ENCODE data around the gene TEX2. TPM values are rescaled to one million over a fixed set of nuclear protein-coding genes. Genes with fewer than 3 reads are reported as not detected.

The TEX2 gene
- total and polyA plus RNA-seq, 5 donors from 2014 or later = 6.0 to 9.3 (median 6.1) TPM

DNA sequence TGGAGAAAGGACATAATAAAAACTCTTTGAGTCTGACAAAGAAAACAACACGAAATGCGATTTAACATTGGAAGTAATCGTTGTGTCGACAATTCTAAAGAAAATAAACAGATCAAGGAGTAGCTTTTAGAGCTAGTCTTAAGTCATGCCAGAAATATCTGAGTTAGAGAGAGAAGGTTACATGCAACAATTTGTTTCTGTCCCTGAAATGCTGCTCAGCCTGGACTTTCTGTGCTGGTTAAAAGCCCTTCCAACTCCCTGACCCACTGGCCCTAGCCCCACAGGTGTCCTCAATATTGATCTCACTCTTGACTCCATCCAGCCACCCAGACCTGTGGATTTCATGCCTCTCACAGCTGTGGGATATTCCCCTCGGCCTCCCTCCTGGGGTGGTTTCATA, 33.2 kb upstream of the TEX2 start:
- ATAC-seq (ENCODE audit: low read depth in 2 of 2) (no peak), DNase-seq (no peak)
- no peaks in the 10 kb centered on the region for H3K4me1 Mint-ChIP-seq
- no peak overlapping the region for H3K27ac ChIP-seq (ENCODE audit: insufficient read depth, low read length, poor library complexity, severe bottlenecking)
- no peaks in the 10 kb centered on the region for H3K4me1 ChIP-seq (ENCODE audit: control insufficient read depth, insufficient read depth, low read length, poor library complexity, severe bottlenecking)
- H3K9me3 Mint-ChIP-seq = peaks cover 0 to 8% (median 3%) of the 10 kb centered on the region in 7 donors
- H3K27ac Mint-ChIP-seq = peak overlapping the region in 1 of 3 donors; percentile 64
- no peaks in the 10 kb centered on the region for H3K27me3 ChIP-seq (ENCODE audit: control insufficient read depth, insufficient read depth, low read length)
- H3K4me3 ChIP-seq (ENCODE audit: low read depth, low read length) = no peak overlapping the region
- peaks cover 35% of the 10 kb centered on the region for H3K27me3 Mint-ChIP-seq
- H3K9me3 ChIP-seq (ENCODE audit: control insufficient read depth in 2 of 2, low read length in 2 of 2) = peaks cover 5 to 6% of the 10 kb centered on the region in 2 experiments
- no peaks in the 10 kb centered on the region for H3K36me3 ChIP-seq (ENCODE audit: control insufficient read depth, insufficient read depth, low read length)
- no peaks in the 10 kb centered on the region for H3K36me3 Mint-ChIP-seq
- no peak overlapping the region for H3K4me3 Mint-ChIP-seq

DNA sequence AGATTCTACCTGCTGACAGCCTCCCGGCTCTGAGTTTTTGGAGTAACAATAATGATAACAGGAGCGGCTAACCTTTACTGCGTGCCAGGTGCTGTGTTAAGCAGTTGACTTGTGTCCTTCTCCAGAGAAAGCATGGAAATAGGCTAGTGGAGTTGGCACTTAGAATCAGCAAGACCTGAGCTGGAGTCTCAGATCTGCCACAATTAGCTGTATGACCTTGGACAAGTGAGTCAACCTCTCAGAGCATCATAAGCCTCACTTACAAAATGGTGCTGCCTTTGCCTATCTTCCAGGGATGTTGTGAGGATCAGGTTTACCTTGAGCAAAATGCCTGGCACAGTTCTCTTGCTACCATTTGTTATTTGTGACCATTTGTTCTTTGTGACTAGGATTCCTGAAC, 32.1 kb upstream of the TEX2 start:
- Mint-ChIP-seq H3K27ac (no peak overlapping the region), H3K4me3 (no peak overlapping the region), H3K4me1 (no peaks in the 10 kb centered on the region), H3K27me3 (peaks cover 31% of the 10 kb centered on the region), H3K9me3 (peaks cover 0 to 10% (median 4%) of the 10 kb centered on the region in 7 donors), H3K36me3 (no peaks in the 10 kb centered on the region)
- H3K4me1 ChIP-seq (ENCODE audit: control insufficient read depth, insufficient read depth, low read length, poor library complexity, severe bottlenecking) = no peaks in the 10 kb centered on the region
- no peak for DNase-seq
- H3K9me3 ChIP-seq (ENCODE audit: control insufficient read depth in 2 of 2, low read length in 2 of 2) = peaks cover 9 to 10% of the 10 kb centered on the region in 2 experiments
- no peaks in the 10 kb centered on the region for H3K27me3 ChIP-seq (ENCODE audit: control insufficient read depth, insufficient read depth, low read length)
- ATAC-seq (ENCODE audit: low read depth in 2 of 2) = no peak
- no peaks in the 10 kb centered on the region for H3K36me3 ChIP-seq (ENCODE audit: control insufficient read depth, insufficient read depth, low read length)
- H3K27ac ChIP-seq (ENCODE audit: insufficient read depth, low read length, poor library complexity, severe bottlenecking) = no peak overlapping the region
- H3K4me3 ChIP-seq (ENCODE audit: low read depth, low read length) = no peak overlapping the region

DNA sequence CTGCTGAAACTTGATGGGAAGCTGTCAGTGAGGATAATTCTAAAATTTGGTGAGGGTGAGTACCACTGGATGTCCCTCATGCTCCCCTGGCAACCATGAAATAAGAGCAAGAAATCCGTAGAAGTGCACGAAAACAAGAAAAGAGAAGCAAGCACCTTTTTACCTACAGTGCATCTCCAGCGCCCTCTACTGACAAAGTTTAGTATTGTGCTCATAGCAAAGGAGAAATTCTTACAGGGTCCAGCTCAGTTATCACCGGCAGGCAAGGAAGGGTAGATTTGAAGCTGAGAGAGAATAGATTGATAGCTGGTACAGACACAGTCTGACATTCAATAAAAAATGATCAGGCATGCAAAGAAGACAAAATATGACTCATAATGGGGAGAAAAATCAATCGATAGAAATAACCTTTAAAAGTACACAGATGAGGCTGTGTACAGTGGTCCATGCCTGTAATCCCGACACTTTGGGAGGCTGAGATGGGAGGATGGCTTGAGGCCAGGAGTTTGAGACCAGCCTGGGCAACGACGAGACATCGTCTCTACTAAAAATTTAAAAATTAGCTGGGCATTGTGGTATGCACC, 28.3 kb upstream of the TEX2 start:
- Histone ChIP-seq H3K27me3 (ENCODE audit: control insufficient read depth, insufficient read depth, low read length) (no peaks in the 10 kb centered on the region), H3K36me3 (ENCODE audit: control insufficient read depth, insufficient read depth, low read length) (no peaks in the 10 kb centered on the region), H3K27ac (ENCODE audit: insufficient read depth, low read length, poor library complexity, severe bottlenecking) (no peak overlapping the region), H3K4me1 (ENCODE audit: control insufficient read depth, insufficient read depth, low read length, poor library complexity, severe bottlenecking) (no peaks in the 10 kb centered on the region), H3K9me3 (ENCODE audit: control insufficient read depth in 2 of 2, low read length in 2 of 2) (peaks cover 9 to 10% of the 10 kb centered on the region in 2 experiments), H3K4me3 (ENCODE audit: low read depth, low read length) (no peak overlapping the region)
- Mint-ChIP-seq H3K27ac (no peak overlapping the region), H3K4me3 (peak overlapping the region in 1 of 4 donors; percentile 29), H3K36me3 (no peaks in the 10 kb centered on the region), H3K27me3 (peaks cover 17% of the 10 kb centered on the region), H3K4me1 (no peaks in the 10 kb centered on the region), H3K9me3 (peaks cover 0 to 10% (median 3%) of the 10 kb centered on the region in 7 donors)
- no peak for ATAC-seq (ENCODE audit: low read depth in 2 of 2)
- peak in 1 of 3 donors; percentile 49 for DNase-seq

DNA sequence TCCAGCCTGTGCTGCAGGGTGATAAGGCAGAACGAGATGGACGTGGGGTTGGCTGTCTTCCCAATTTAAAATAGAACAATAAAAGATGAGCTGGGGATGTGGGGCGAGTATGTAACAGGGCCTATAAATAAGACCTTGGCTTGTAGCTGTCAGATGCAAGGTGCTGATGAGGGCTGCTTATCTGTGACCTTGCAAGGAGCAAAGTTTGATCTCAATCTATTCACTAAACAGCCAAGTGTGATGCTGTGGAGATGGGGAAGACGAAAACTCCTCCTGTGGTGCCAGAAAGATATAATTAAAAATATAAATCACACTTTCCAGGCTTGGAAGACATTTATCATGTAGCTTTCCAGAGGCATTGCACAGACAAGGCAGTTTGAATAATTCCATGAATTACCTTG, 26.7 kb upstream of the TEX2 start:
- DNase-seq (no peak), ATAC-seq (ENCODE audit: low read depth in 2 of 2) (no peak)
- Histone ChIP-seq H3K4me1 (ENCODE audit: control insufficient read depth, insufficient read depth, low read length, poor library complexity, severe bottlenecking) (no peaks in the 10 kb centered on the region), H3K4me3 (ENCODE audit: low read depth, low read length) (no peak overlapping the region), H3K27ac (ENCODE audit: insufficient read depth, low read length, poor library complexity, severe bottlenecking) (no peak overlapping the region), H3K36me3 (ENCODE audit: control insufficient read depth, insufficient read depth, low read length) (no peaks in the 10 kb centered on the region), H3K27me3 (ENCODE audit: control insufficient read depth, insufficient read depth, low read length) (no peaks in the 10 kb centered on the region), H3K9me3 (ENCODE audit: control insufficient read depth in 2 of 2, low read length in 2 of 2) (peaks cover 9 to 10% of the 10 kb centered on the region in 2 experiments)
- no peak overlapping the region for H3K4me3 Mint-ChIP-seq
- peaks cover 12% of the 10 kb centered on the region for H3K27me3 Mint-ChIP-seq
- H3K27ac Mint-ChIP-seq = no peak overlapping the region
- H3K4me1 Mint-ChIP-seq = no peaks in the 10 kb centered on the region
- H3K36me3 Mint-ChIP-seq = no peaks in the 10 kb centered on the region
- H3K9me3 Mint-ChIP-seq = peaks cover 0 to 10% (median 3%) of the 10 kb centered on the region in 7 donors

DNA sequence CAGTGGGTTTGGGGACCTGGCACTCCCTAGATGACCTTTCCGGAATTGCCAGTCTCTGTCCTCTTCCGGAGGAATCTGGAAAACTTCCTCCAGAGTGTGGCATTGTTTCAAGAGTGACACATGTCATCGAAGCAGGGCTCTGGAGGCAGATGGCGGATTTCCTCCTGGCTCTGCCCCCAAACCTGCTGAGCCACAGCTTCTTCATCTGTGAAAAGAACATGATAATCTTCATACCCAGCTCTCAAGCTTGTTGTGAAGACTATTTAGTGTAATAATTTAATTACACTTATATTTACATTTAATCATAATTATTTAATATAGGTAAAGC, 19.7 kb upstream of the TEX2 start:
- H3K27ac ChIP-seq (ENCODE audit: insufficient read depth, low read length, poor library complexity, severe bottlenecking) = no peak overlapping the region
- Mint-ChIP-seq H3K36me3 (no peaks in the 10 kb centered on the region), H3K4me1 (peaks cover 0 to 2% (median under 1%) of the 10 kb centered on the region in 4 donors), H3K27ac (no peak overlapping the region), H3K9me3 (no peaks in the 10 kb centered on the region), H3K4me3 (no peak overlapping the region), H3K27me3 (peaks cover 4% of the 10 kb centered on the region)
- DNase-seq = no peak
- no peak for ATAC-seq (ENCODE audit: low read depth in 2 of 2)
- H3K4me3 ChIP-seq (ENCODE audit: low read depth, low read length) = no peak overlapping the region
- H3K36me3 ChIP-seq (ENCODE audit: control insufficient read depth, insufficient read depth, low read length) = no peaks in the 10 kb centered on the region
- no peaks in the 10 kb centered on the region for H3K4me1 ChIP-seq (ENCODE audit: control insufficient read depth, insufficient read depth, low read length, poor library complexity, severe bottlenecking)
- no peaks in the 10 kb centered on the region for H3K9me3 ChIP-seq (ENCODE audit: control insufficient read depth in 2 of 2, low read length in 2 of 2)
- no peaks in the 10 kb centered on the region for H3K27me3 ChIP-seq (ENCODE audit: control insufficient read depth, insufficient read depth, low read length)

DNA sequence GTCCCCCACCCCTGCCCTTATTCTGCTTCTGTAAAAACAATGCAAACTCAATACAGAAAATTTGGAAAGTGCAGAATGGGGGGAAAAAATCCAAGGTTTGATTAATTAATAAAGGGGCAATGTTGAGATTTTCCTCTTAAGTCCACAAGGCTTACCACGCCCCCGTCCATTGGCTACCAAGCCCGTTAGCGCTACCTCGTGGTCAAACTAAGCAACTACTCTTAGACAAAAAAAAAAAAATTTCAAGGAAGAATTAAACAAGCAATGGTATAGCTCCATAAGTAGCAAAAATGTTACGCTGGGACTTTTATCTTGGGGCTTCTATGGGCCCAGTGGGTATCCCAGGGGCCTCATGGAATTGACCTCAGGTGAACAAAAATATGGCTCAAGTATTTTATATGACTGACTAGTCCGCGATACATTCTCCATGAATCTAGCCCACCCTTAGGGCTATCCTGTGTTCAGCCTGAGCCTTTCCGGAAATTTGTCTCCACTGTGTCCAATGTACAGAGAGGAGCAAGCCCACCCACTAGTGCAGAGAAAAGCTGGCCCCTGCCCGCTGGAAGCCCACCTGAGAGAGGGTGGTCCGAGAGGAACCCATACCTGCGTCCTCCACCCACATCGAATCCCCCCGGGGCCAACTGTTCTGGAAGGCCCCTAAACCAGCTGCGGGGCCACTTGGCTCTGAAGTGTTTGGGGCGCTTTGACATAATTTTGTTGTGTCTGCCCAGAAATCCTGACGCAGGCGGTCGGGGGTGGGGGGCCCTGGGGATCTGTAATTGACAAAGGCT, 19.1 kb upstream of the TEX2 start:
- DNase-seq (peak in 2 of 3 donors; percentile 48 to 81), ATAC-seq (ENCODE audit: low read depth in 2 of 2) (no peak)
- Mint-ChIP-seq H3K9me3 (no peaks in the 10 kb centered on the region), H3K27ac (no peak overlapping the region), H3K27me3 (peaks cover 4% of the 10 kb centered on the region), H3K4me1 (peaks cover 0 to 2% (median under 1%) of the 10 kb centered on the region in 4 donors), H3K36me3 (no peaks in the 10 kb centered on the region), H3K4me3 (no peak overlapping the region)
- no peaks in the 10 kb centered on the region for H3K4me1 ChIP-seq (ENCODE audit: control insufficient read depth, insufficient read depth, low read length, poor library complexity, severe bottlenecking)
- H3K27me3 ChIP-seq (ENCODE audit: control insufficient read depth, insufficient read depth, low read length) = no peaks in the 10 kb centered on the region
- no peak overlapping the region for H3K4me3 ChIP-seq (ENCODE audit: low read depth, low read length)
- H3K27ac ChIP-seq (ENCODE audit: insufficient read depth, low read length, poor library complexity, severe bottlenecking) = no peak overlapping the region
- H3K36me3 ChIP-seq (ENCODE audit: control insufficient read depth, insufficient read depth, low read length) = no peaks in the 10 kb centered on the region
- H3K9me3 ChIP-seq (ENCODE audit: control insufficient read depth in 2 of 2, low read length in 2 of 2) = no peaks in the 10 kb centered on the region

DNA sequence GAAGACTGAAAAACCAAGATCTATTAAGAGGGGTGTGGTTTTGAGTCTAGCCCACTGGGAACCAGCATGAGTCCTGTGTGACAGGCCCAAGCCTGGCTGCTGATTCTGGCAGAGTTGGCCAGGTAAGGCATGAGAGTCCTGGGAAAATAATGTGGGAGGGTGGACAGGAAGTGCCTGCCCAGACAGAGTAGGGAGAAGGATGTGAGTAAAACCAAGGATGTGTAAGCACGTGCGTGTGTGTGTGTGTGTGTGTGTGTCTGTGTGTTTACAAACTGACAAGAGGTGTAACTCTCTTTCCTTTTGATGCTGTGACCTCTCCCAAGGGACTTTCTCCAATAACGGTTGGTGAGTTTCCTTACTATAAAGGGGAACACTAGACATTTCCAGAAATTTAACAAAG, 15.6 kb upstream of the TEX2 start:
- Mint-ChIP-seq H3K4me1 (peaks cover 0 to 2% (median under 1%) of the 10 kb centered on the region in 4 donors), H3K36me3 (no peaks in the 10 kb centered on the region), H3K27ac (no peak overlapping the region), H3K9me3 (peaks cover 0 to 2% (median 0%) of the 10 kb centered on the region in 7 donors), H3K27me3 (peaks cover 4% of the 10 kb centered on the region), H3K4me3 (no peak overlapping the region)
- no peak overlapping the region for H3K4me3 ChIP-seq (ENCODE audit: low read depth, low read length)
- H3K27ac ChIP-seq (ENCODE audit: insufficient read depth, low read length, poor library complexity, severe bottlenecking) = no peak overlapping the region
- no peaks in the 10 kb centered on the region for H3K4me1 ChIP-seq (ENCODE audit: control insufficient read depth, insufficient read depth, low read length, poor library complexity, severe bottlenecking)
- no peaks in the 10 kb centered on the region for H3K27me3 ChIP-seq (ENCODE audit: control insufficient read depth, insufficient read depth, low read length)
- ATAC-seq (ENCODE audit: low read depth in 2 of 2) (no peak), DNase-seq (peak in 1 of 3 donors; percentile 20)
- no peaks in the 10 kb centered on the region for H3K9me3 ChIP-seq (ENCODE audit: control insufficient read depth in 2 of 2, low read length in 2 of 2)
- H3K36me3 ChIP-seq (ENCODE audit: control insufficient read depth, insufficient read depth, low read length) = no peaks in the 10 kb centered on the region

Measured in CD4-positive, CD25-positive, alpha-beta regulatory T cell (primary cell).